Large intestine (tissue), 3 donors: ENCODE results near the gene PRR11. TPM values are rescaled to one million over a fixed set of nuclear protein-coding genes. Genes with fewer than 3 reads are reported as not detected.
"Not testable (repeated sequence)": the region's sequence is repeated elsewhere in the genome, so short reads cannot be mapped to it uniquely, and the experiment has no call there.

Experiments
- DNase-seq, 2 donors: peaks; one replicate each; pipeline versions ENCODE4 v3.0.0 to v3.0.0-alpha.2; 2013
- H3K27ac ChIP-seq: one replicate; pipeline ENCODE4 v1.5.1; 2013; ENCODE audit warnings: low read length
- H3K27me3 ChIP-seq: 2 replicates; pipeline ENCODE4 v1.6.1; 2013; ENCODE audit warnings: low read length; ENCODE audit not compliant: control insufficient read depth, insufficient read depth
- H3K36me3 ChIP-seq: 2 replicates; pipeline ENCODE4 v1.6.1; 2013; ENCODE audit warnings: low read length; ENCODE audit not compliant: control insufficient read depth, insufficient read depth
- H3K4me1 ChIP-seq: one replicate; pipeline ENCODE4 v1.6.1; 2013; ENCODE audit warnings: low read length; ENCODE audit not compliant: control insufficient read depth, insufficient read depth
- H3K4me3 ChIP-seq: one replicate; pipeline ENCODE4 v1.5.1; 2013; ENCODE audit warnings: low read length
- H3K9me3 ChIP-seq: one replicate; pipeline ENCODE4 v1.6.1; 2013; ENCODE audit warnings: mild to moderate bottlenecking, low read depth, low read length, moderate library complexity; ENCODE audit not compliant: control insufficient read depth
- WGBS: methylation state at CpG from one replicate; pipeline ENCODE4 v1.1.5; 2013; ENCODE audit warnings: low lambda C conversion rate; ENCODE audit not compliant: insufficient coverage; 5-methylcytosine and 5-hydroxymethylcytosine counted together
- polyA plus RNA-seq: library from polyadenylated mRNA; unstranded; fragments of 120-200 nt; gene quantifications from one replicate; pipeline ENCODE4 v1.2.1, GENCODE V29; 2013

The PRR11 gene
- polyA plus RNA-seq, 1 donor: 11.9 TPM

GRCh38 chr17:59175076-59175475 lies 19.5 kb downstream of the PRR11 start:
- no peak for DNase-seq
- WGBS: no CpG with 5 or more reads among the region's 7 CpGs
- no peak overlapping the region for H3K27ac ChIP-seq

GRCh38 chr17:59178266-59178985 lies 22.9 kb downstream of the PRR11 start:
- no peak for DNase-seq
- 67% methylated on average over 1 of the region's 7 CpGs for WGBS
- Histone ChIP-seq H3K27ac (no peak overlapping the region), H3K36me3 (no peaks in the 10 kb centered on the region), H3K4me3 (no peak overlapping the region), H3K27me3 (no peaks in the 10 kb centered on the region), H3K9me3 (no peaks in the 10 kb centered on the region), H3K4me1 (no peaks in the 10 kb centered on the region)

More at GRCh38 chr17:59175076-59175475, 19.5 kb downstream of the PRR11 start:
- no peak overlapping the region for H3K4me3 ChIP-seq
- H3K4me1 ChIP-seq: no peaks in the 10 kb centered on the region
- no peaks in the 10 kb centered on the region for H3K27me3 ChIP-seq
- H3K9me3 ChIP-seq: peaks cover 7% of the 10 kb centered on the region
- H3K36me3 ChIP-seq: no peaks in the 10 kb centered on the region

- no CpG with 5 or more reads among the region's 11 CpGs for WGBS
- not testable (repeated sequence) for H3K27ac ChIP-seq, H3K9me3 ChIP-seq, H3K36me3 ChIP-seq, H3K27me3 ChIP-seq, DNase-seq, H3K4me3 ChIP-seq, H3K4me1 ChIP-seq
Observed at GRCh38 chr17:59179601-59180000, 24.1 kb downstream of the PRR11 start.

- DNase-seq: no peak
- Histone ChIP-seq H3K27me3 (no peaks in the 10 kb centered on the region), H3K9me3 (no peaks in the 10 kb centered on the region), H3K36me3 (no peaks in the 10 kb centered on the region), H3K4me1 (no peaks in the 10 kb centered on the region), H3K27ac (no peak overlapping the region), H3K4me3 (no peak overlapping the region)
- no CpG with 5 or more reads among the region's 9 CpGs for WGBS
Observed at GRCh38 chr17:59180626-59181025, 25.1 kb downstream of the PRR11 start.

GRCh38 chr17:59181481-59181880 lies 25.9 kb downstream of the PRR11 start:
- Histone ChIP-seq H3K9me3 (no peaks in the 10 kb centered on the region), H3K36me3 (no peaks in the 10 kb centered on the region), H3K27ac (no peak overlapping the region), H3K4me1 (no peaks in the 10 kb centered on the region), H3K27me3 (no peaks in the 10 kb centered on the region), H3K4me3 (no peak overlapping the region)
- no peak for DNase-seq
- no CpG with 5 or more reads among the region's 9 CpGs for WGBS

- Histone ChIP-seq H3K4me1 (no peaks in the 10 kb centered on the region), H3K4me3 (no peak overlapping the region), H3K27ac (no peak overlapping the region), H3K36me3 (peaks cover 9% of the 10 kb centered on the region), H3K27me3 (no peaks in the 10 kb centered on the region), H3K9me3 (no peaks in the 10 kb centered on the region)
- no peak for DNase-seq
Observed at GRCh38 chr17:59185997-59186396, 30.5 kb downstream of the PRR11 start.

- DNase-seq: no peak
- Histone ChIP-seq H3K36me3 (peaks cover 9% of the 10 kb centered on the region), H3K4me3 (no peak overlapping the region), H3K4me1 (no peaks in the 10 kb centered on the region), H3K9me3 (no peaks in the 10 kb centered on the region), H3K27me3 (no peaks in the 10 kb centered on the region), H3K27ac (no peak overlapping the region)
- WGBS: 100% methylated on average over 3 of the region's 3 CpGs
Observed at GRCh38 chr17:59186850-59187249, 31.3 kb downstream of the PRR11 start.

GRCh38 chr17:59190806-59191205 lies 35.3 kb downstream of the PRR11 start:
- no peak overlapping the region for H3K27ac ChIP-seq
- H3K4me3 ChIP-seq: no peak overlapping the region
- no peak for DNase-seq
- H3K4me1 ChIP-seq: no peaks in the 10 kb centered on the region
- whole genome bisulfite sequencing: no CpG with 5 or more reads among the region's 2 CpGs
- no peaks in the 10 kb centered on the region for H3K27me3 ChIP-seq
- peaks cover 9% of the 10 kb centered on the region for H3K36me3 ChIP-seq
- no peaks in the 10 kb centered on the region for H3K9me3 ChIP-seq

GRCh38 chr17:59193336-59193862 lies 37.9 kb downstream of the PRR11 start:
- Histone ChIP-seq H3K27me3 (no peaks in the 10 kb centered on the region), H3K4me3 (no peak overlapping the region), H3K27ac (no peak overlapping the region), H3K36me3 (peaks cover 10% of the 10 kb centered on the region), H3K4me1 (no peaks in the 10 kb centered on the region), H3K9me3 (no peaks in the 10 kb centered on the region)
- no peak for DNase-seq
- 100% methylated on average over 1 of the region's 3 CpGs for WGBS

- WGBS: 80% methylated on average over 1 of the region's 4 CpGs
- Histone ChIP-seq H3K4me1 (no peaks in the 10 kb centered on the region), H3K9me3 (no peaks in the 10 kb centered on the region), H3K27ac (no peak overlapping the region), H3K36me3 (peaks cover 6% of the 10 kb centered on the region), H3K27me3 (no peaks in the 10 kb centered on the region), H3K4me3 (no peak overlapping the region)
- no peak for DNase-seq
Observed at GRCh38 chr17:59199398-59199797, 43.9 kb downstream of the PRR11 start.

- Histone ChIP-seq H3K9me3 (no peaks in the 10 kb centered on the region), H3K36me3 (peaks cover 4% of the 10 kb centered on the region), H3K27me3 (no peaks in the 10 kb centered on the region), H3K27ac (no peak overlapping the region), H3K4me3 (no peak overlapping the region), H3K4me1 (no peaks in the 10 kb centered on the region)
- WGBS: no CpG with 5 or more reads among the region's 1 CpG
- DNase-seq: no peak
Observed at GRCh38 chr17:59202320-59202719, 46.8 kb downstream of the PRR11 start.
